WTC11 (cell line): ENCODE data around the gene S1PR5.
"Not testable (repeated sequence)": the region's sequence is repeated elsewhere in the genome, so short reads cannot be mapped to it uniquely, and the experiment has no call there.

ENCODE experiments used
- GRHL2 ChIP-seq: fragments of 250-450 bp; sonication (Bioruptor Pico); IDR thresholded peaks from 2 replicates; pipeline ENCODE4 v1.8.0; 2022; ENCODE audit warnings: mild to moderate bottlenecking, moderate library complexity; ENCODE audit not compliant: insufficient replicate concordance, severe bottlenecking
- TF ChIP-seq, protein P1 (sequence below): fragments of 200-600 bp; IDR thresholded peaks from 2 replicates; pipeline ENCODE4 v1.8.0; 2022; ENCODE audit warnings: antibody characterized with exemption
- TF ChIP-seq, protein P2 (sequence below): fragments of 250-450 bp; sonication (Bioruptor Pico); IDR thresholded peaks from 2 replicates; pipeline ENCODE4 v1.8.0; 2021; ENCODE audit warnings: mild to moderate bottlenecking
- TF ChIP-seq, protein P3 (sequence below): sonication (generic); formaldehyde crosslinking; IDR thresholded peaks from 2 replicates; pipeline ENCODE4 v1.8.1; 2022; ENCODE audit warnings: mild to moderate bottlenecking, missing genetic modification reagents, moderate library complexity, borderline replicate concordance
- TF ChIP-seq, protein P4 (sequence below): sonication (generic); formaldehyde crosslinking; IDR thresholded peaks from 2 replicates; pipeline ENCODE4 v1.8.1; 2022; ENCODE audit warnings: mild to moderate bottlenecking, moderate library complexity, missing genetic modification reagents
- TF ChIP-seq, protein P5 (sequence below): sonication (generic); formaldehyde crosslinking; IDR thresholded peaks from 2 replicates; pipeline ENCODE4 v1.8.1; 2023; ENCODE audit warnings: mild to moderate bottlenecking, missing genetic modification reagents, moderate library complexity

DNA sequence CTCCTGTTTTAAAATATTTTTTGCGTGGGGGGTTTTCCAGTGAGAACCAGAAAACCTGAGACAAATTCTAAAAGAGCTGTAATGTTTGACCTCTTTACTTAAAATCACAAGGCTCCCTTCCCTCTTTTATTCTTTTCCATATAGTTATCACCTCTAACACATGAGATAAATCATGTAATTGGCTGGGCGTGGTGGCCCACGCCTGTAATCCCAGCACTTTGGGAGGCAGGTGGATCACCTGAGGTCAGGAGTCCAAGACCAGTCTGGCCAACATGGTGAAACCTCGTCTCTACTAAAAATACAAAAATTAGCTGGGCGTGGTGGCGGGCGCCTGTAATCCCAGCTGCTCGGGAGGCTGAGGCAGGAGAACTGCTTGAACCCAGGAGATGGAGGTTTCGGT lies 33.8 kb upstream of the S1PR5 start:
- TF ChIP-seq, protein P1, sequence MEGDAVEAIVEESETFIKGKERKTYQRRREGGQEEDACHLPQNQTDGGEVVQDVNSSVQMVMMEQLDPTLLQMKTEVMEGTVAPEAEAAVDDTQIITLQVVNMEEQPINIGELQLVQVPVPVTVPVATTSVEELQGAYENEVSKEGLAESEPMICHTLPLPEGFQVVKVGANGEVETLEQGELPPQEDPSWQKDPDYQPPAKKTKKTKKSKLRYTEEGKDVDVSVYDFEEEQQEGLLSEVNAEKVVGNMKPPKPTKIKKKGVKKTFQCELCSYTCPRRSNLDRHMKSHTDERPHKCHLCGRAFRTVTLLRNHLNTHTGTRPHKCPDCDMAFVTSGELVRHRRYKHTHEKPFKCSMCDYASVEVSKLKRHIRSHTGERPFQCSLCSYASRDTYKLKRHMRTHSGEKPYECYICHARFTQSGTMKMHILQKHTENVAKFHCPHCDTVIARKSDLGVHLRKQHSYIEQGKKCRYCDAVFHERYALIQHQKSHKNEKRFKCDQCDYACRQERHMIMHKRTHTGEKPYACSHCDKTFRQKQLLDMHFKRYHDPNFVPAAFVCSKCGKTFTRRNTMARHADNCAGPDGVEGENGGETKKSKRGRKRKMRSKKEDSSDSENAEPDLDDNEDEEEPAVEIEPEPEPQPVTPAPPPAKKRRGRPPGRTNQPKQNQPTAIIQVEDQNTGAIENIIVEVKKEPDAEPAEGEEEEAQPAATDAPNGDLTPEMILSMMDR, result not testable (repeated sequence)
- TF ChIP-seq GRHL2 (CRISPR knock-in tag), result not testable (repeated sequence)
- TF ChIP-seq, protein P2, sequence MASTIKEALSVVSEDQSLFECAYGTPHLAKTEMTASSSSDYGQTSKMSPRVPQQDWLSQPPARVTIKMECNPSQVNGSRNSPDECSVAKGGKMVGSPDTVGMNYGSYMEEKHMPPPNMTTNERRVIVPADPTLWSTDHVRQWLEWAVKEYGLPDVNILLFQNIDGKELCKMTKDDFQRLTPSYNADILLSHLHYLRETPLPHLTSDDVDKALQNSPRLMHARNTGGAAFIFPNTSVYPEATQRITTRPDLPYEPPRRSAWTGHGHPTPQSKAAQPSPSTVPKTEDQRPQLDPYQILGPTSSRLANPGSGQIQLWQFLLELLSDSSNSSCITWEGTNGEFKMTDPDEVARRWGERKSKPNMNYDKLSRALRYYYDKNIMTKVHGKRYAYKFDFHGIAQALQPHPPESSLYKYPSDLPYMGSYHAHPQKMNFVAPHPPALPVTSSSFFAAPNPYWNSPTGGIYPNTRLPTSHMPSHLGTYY (CRISPR knock-in tag), result not testable (repeated sequence)
- TF ChIP-seq, protein P3, sequence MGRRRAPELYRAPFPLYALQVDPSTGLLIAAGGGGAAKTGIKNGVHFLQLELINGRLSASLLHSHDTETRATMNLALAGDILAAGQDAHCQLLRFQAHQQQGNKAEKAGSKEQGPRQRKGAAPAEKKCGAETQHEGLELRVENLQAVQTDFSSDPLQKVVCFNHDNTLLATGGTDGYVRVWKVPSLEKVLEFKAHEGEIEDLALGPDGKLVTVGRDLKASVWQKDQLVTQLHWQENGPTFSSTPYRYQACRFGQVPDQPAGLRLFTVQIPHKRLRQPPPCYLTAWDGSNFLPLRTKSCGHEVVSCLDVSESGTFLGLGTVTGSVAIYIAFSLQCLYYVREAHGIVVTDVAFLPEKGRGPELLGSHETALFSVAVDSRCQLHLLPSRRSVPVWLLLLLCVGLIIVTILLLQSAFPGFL, result not testable (repeated sequence)
- TF ChIP-seq, protein P4, sequence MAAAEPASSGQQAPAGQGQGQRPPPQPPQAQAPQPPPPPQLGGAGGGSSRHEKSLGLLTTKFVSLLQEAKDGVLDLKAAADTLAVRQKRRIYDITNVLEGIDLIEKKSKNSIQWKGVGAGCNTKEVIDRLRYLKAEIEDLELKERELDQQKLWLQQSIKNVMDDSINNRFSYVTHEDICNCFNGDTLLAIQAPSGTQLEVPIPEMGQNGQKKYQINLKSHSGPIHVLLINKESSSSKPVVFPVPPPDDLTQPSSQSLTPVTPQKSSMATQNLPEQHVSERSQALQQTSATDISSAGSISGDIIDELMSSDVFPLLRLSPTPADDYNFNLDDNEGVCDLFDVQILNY (CRISPR knock-in tag), result not testable (repeated sequence)
- TF ChIP-seq, protein P5, sequence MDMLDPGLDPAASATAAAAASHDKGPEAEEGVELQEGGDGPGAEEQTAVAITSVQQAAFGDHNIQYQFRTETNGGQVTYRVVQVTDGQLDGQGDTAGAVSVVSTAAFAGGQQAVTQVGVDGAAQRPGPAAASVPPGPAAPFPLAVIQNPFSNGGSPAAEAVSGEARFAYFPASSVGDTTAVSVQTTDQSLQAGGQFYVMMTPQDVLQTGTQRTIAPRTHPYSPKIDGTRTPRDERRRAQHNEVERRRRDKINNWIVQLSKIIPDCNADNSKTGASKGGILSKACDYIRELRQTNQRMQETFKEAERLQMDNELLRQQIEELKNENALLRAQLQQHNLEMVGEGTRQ, result not testable (repeated sequence)
